ENCODE results near the gene CDX1. TPM values are rescaled to one million over a fixed set of nuclear protein-coding genes. Genes with fewer than 3 reads are reported as not detected.

CDX1 gene
- total and polyA plus RNA-seq, 12 donors = 0.11 to 0.32 (median 0.23) TPM; not detected in 7

DNA sequence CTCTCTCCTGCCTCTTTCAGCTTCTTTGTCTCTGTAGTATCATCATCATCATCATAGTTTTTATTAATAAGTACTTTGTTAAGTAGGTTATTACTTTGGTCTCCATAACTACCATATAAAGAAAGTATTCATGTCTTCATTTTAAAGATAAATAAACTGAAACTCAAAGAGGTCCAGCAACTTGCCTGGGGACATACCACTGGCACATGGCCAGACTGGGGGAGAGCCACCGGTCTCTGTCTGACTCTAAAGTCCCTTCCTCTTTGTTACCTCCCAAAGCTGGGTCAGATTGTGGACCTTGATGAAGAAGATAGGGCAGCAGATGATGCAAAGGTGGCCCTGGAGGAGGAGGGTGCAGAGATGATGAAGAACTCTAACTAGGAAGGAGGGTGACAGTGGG is 8.5 kb downstream of the CDX1 start:
- Histone ChIP-seq H3K27ac (no peak overlapping the region), H3K4me3 (no peak overlapping the region), H3K27me3 (no peaks in the 10 kb centered on the region), H3K9me3 (replicated peaks in 1 of 3) (no peaks in the 10 kb centered on the region), H3K36me3 (replicated peaks in 1 of 2) (no peaks in the 10 kb centered on the region), H3K4me1 (replicated peaks in 1 of 2) (no peaks in the 10 kb centered on the region)
- TF ChIP-seq, protein P1, sequence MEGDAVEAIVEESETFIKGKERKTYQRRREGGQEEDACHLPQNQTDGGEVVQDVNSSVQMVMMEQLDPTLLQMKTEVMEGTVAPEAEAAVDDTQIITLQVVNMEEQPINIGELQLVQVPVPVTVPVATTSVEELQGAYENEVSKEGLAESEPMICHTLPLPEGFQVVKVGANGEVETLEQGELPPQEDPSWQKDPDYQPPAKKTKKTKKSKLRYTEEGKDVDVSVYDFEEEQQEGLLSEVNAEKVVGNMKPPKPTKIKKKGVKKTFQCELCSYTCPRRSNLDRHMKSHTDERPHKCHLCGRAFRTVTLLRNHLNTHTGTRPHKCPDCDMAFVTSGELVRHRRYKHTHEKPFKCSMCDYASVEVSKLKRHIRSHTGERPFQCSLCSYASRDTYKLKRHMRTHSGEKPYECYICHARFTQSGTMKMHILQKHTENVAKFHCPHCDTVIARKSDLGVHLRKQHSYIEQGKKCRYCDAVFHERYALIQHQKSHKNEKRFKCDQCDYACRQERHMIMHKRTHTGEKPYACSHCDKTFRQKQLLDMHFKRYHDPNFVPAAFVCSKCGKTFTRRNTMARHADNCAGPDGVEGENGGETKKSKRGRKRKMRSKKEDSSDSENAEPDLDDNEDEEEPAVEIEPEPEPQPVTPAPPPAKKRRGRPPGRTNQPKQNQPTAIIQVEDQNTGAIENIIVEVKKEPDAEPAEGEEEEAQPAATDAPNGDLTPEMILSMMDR (IDR thresholded peaks at IDR 0.05) = no peak
- WGBS, 4 donors = 61 to 72% (median 66%) methylated on average over 1 of the region's 1 CpG
- DNase-seq = no peak
- intact Hi-C loops (cut with DNase I) = no loop called here

DNA sequence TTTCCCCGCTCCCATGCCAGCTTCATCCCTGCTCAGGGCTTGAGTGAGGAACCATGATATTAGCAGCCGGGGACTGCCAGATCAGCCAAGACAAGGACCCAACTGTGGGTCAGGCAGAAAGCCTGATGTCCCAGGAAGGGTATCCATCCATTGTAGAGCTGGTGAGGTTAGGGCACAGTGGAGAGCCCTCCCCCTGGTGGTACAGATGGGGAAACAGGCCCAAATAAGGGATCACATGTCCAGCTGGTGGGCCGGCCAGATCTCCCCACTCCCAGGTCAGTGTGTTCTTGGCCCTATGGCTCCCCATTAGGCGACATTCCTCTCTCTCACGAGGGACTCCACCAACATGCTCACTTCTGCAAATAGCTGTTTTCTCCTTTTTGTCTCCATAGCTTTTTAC is 9.0 kb downstream of the CDX1 start:
- Histone ChIP-seq H3K27me3 (no peaks in the 10 kb centered on the region), H3K27ac (no peak overlapping the region), H3K9me3 (replicated peaks in 1 of 3) (no peaks in the 10 kb centered on the region), H3K36me3 (replicated peaks in 1 of 2) (no peaks in the 10 kb centered on the region), H3K4me1 (replicated peaks in 1 of 2) (peaks cover 0 to under 1% of the 10 kb centered on the region in 2 donors), H3K4me3 (no peak overlapping the region)
- WGBS, 4 donors = 75 to 80% (median 78%) methylated on average over 5 of the region's 5 CpGs
- DNase-seq = peak in 1 of 7 donors; percentile 32
- no peak for TF ChIP-seq POLR2A (IDR thresholded peaks at IDR 0.05)
- TF ChIP-seq, protein P1 (IDR thresholded peaks at IDR 0.05) = peak in 4 of 6 experiments; percentile 15 to 44 (median 30)
- intact Hi-C loops (cut with DNase I) = no loop called here

DNA sequence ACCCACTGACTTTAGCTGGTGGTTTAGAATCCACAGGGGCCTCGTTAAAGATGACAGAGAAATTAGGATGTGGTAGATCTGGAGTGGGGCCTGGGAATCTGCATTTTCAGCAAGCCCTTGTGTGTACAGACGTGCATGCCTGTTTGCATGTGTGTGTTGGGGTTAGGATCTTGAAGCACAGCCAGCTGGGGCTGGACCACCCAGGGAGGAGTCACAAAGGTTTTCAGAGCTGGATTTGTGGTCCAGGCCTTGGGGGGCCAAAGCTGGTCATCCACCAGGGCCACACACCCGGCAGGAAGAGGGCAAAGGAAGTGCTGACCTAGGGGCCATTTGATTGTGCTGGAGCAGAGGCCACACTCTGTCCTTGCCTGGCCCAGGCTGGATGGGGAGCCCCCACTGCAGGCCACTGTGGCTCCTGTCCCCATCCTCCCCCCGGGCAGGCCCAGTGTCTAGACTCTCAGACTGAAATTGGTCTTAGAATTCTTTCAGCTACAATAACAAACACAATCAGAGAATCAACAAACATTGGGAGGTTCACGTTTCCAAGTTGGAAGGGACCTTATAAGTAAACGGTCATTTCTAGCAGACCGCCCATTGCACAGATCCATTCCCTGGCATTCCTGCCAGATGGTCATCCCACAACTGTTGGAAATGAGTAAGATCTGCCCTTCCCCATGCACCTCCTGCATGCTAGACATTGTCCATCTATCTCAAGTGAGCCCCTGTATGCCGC is 10.3 kb downstream of the CDX1 start:
- 70 to 75% (median 71%) methylated on average over 7 to 8 of the region's 8 CpGs for WGBS, 4 donors
- intact Hi-C loops (cut with DNase I) = no loop called here
- TF ChIP-seq, protein P1 (IDR thresholded peaks at IDR 0.05) = no peak
- TF ChIP-seq POLR2A (IDR thresholded peaks at IDR 0.05) = no peak
- no peaks in the 10 kb centered on the region for H3K36me3 ChIP-seq (replicated peaks in 1 of 2)
- no peak overlapping the region for H3K27ac ChIP-seq
- peaks cover 0 to 7% of the 10 kb centered on the region in 2 donors for H3K4me1 ChIP-seq (replicated peaks in 1 of 2)
- H3K4me3 ChIP-seq = no peak overlapping the region
- H3K9me3 ChIP-seq (replicated peaks in 1 of 3) = no peaks in the 10 kb centered on the region
- H3K27me3 ChIP-seq = no peaks in the 10 kb centered on the region
- DNase-seq = no peak

DNA sequence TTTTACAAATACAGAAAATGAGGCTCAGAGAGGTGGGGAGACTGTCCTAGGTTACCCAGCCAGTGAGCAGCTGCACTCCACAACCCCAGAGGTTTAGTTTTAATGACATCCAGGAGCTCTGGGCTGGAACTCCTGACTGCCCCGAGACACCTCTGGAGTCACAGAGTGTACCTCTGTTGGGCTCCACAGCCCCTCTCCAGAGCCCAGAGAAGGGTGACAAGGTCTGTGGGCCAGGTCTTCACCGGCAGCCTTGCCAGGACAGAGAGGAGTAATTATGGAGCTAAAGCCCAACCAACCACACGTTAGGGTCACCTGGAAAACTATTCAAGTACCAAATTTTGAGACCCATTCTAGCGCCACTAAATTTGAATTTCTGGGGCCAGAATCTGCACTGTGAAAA is 11.1 kb downstream of the CDX1 start:
- H3K27ac ChIP-seq = no peak overlapping the region
- DNase-seq = no peak
- 71 to 74% (median 73%) methylated on average over 4 of the region's 4 CpGs; no CpG with 5 or more reads in 1 of the 4 donors for WGBS, 4 donors
- no peak for TF ChIP-seq POLR2A (IDR thresholded peaks at IDR 0.05)
- TF ChIP-seq, protein P1 (IDR thresholded peaks at IDR 0.05) = no peak
- H3K4me1 ChIP-seq (replicated peaks in 1 of 2) = peaks cover 0 to 7% of the 10 kb centered on the region in 2 donors
- intact Hi-C loops (cut with DNase I) = no loop called here
- no peaks in the 10 kb centered on the region for H3K27me3 ChIP-seq
- H3K9me3 ChIP-seq (replicated peaks in 1 of 3) = no peaks in the 10 kb centered on the region
- H3K4me3 ChIP-seq = no peak overlapping the region
- H3K36me3 ChIP-seq (replicated peaks in 1 of 2) = no peaks in the 10 kb centered on the region

Measured in adrenal gland (tissue), 12 donors.